Lung (tissue), 12 donors: ENCODE data around the gene CSF1. TPM values are rescaled to one million over a fixed set of nuclear protein-coding genes. Genes with fewer than 3 reads are reported as not detected.

Experiments
- ATAC-seq: fragments of 200-7000 bp; cut with Tn5 transposase; one replicate; pipeline ENCODE4 v1.9.1; 2020; ENCODE audit warnings: moderate number of reproducible peaks; ENCODE audit not compliant: insufficient read depth, low FRiP score
- DNase-seq, 3 donors: peaks; one replicate each; pipeline ENCODE4 v3.0.0-alpha.2; 2013 to 2017
- H3K27ac ChIP-seq, 2 donors: one replicate each; pipeline ENCODE4 v1.5.1; 2013; ENCODE audit warnings: mild to moderate bottlenecking in 2 of 2, moderate library complexity in 2 of 2, control low read depth in 1 of 2, inconsistent platforms in 1 of 2, low read depth in 1 of 2, low read length in 1 of 2
- H3K27me3 ChIP-seq, 3 donors: one replicate each; pipeline ENCODE4 v1.5.1; 2013; ENCODE audit warnings: low read length in 2 of 3; ENCODE audit not compliant: control insufficient read depth in 3 of 3, insufficient read depth in 3 of 3
- H3K36me3 ChIP-seq, 4 donors: one replicate each; pipeline ENCODE4 v1.5.1; 2013; ENCODE audit warnings: low read length in 4 of 4, mild to moderate bottlenecking in 1 of 4, moderate library complexity in 1 of 4; ENCODE audit not compliant: control insufficient read depth in 4 of 4, insufficient read depth in 4 of 4
- H3K4me1 ChIP-seq, 5 donors: one replicate each; pipeline ENCODE4 v1.5.1; 2013; ENCODE audit warnings: low read length in 5 of 5, mild to moderate bottlenecking in 2 of 5, moderate library complexity in 1 of 5; ENCODE audit not compliant: control insufficient read depth in 5 of 5, insufficient read depth in 5 of 5
- H3K4me3 ChIP-seq: one replicate; pipeline ENCODE4 v1.5.1; 2013; ENCODE audit warnings: mild to moderate bottlenecking, control low read depth, moderate library complexity
- H3K9ac ChIP-seq, 2 donors: one replicate each; pipeline ENCODE4 v1.5.1; 2013; ENCODE audit warnings: low read length in 2 of 2, control low read depth in 1 of 2; ENCODE audit not compliant: insufficient read depth in 1 of 2
- H3K9me3 ChIP-seq, 4 donors: one replicate each; pipeline ENCODE4 v1.5.1; 2013; ENCODE audit warnings: low read length in 3 of 4, mild to moderate bottlenecking in 1 of 4, moderate library complexity in 1 of 4; ENCODE audit not compliant: control insufficient read depth in 4 of 4, insufficient read depth in 3 of 4
- WGBS, 2 donors: extraction: QIAGEN DNeasy Blood & Tissue Kit; methylation state at CpG; one replicate each; pipeline ENCODE4 v1.1.7; 2013; 5-methylcytosine and 5-hydroxymethylcytosine counted together
- polyA plus RNA-seq, 2 donors: library from polyadenylated mRNA; stranded (reverse); fragments of 200-250 nt; gene quantifications; one replicate each; pipeline ENCODE4 v1.2.1, GENCODE V29; 2013
- total RNA-seq, 2 donors: library from RNA; depleted of rRNA in 1 of 2; stranded (reverse); fragments of >200 nt in 1 of 2; gene quantifications; one replicate each; pipeline ENCODE4 v1.2.1, GENCODE V29; 2014 to 2021
- TF ChIP-seq, protein P1 (sequence below): IDR thresholded peaks from 2 replicates; pipeline ENCODE4 v1.5.1; 2012; ENCODE audit warnings: mild to moderate bottlenecking; ENCODE audit errors: control extremely low read depth, extremely low read depth
- donor health status: control.
- donor health status: control.
- donor health status: Bipolar disorder and iron deficiency.
- donor health status: healthy.
- donor health status: DM: yes; HTN: yes; CAD: no.

The CSF1 gene
- total and polyA plus RNA-seq, 4 donors: 13.5 to 65.3 (median 28.5) TPM

DNA sequence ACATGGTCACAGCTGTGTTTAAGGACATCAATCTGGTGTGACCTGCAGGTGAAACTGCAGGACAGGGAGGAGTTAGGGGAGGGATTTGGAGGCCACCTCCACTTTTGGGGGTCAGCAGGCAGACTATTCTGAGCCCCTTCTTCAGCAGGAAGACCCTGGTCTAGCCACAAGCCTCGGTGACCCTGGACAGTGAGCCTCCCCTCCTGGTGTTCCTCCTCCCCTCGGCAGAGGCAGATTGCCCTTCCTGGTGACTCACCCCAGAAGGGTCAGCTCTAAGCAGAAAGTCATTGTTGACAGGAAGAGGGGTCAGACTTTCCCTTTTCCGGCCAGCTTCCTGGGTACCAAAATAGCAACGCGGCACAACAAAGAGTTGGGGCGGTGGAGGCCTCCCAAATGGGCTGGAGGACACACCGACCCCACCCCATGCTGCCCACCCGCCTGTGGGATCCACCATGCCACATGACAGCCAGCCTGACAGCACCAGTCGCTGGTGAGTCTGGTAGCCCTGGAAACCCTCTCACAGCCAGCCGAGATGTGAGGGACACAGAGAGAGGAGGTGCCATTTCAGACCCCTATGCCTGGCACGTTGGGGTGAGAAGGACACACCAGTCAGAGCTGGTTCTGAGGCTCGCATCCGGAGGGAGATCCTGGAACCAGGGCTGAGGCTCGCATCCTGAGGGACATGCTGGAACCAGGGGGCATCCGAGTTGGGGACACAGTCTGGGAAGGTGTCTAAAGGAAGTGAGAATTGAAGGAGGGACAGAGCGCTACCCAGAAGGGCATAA, 14.7 kb upstream of the CSF1 start:
- TF ChIP-seq, protein P1, sequence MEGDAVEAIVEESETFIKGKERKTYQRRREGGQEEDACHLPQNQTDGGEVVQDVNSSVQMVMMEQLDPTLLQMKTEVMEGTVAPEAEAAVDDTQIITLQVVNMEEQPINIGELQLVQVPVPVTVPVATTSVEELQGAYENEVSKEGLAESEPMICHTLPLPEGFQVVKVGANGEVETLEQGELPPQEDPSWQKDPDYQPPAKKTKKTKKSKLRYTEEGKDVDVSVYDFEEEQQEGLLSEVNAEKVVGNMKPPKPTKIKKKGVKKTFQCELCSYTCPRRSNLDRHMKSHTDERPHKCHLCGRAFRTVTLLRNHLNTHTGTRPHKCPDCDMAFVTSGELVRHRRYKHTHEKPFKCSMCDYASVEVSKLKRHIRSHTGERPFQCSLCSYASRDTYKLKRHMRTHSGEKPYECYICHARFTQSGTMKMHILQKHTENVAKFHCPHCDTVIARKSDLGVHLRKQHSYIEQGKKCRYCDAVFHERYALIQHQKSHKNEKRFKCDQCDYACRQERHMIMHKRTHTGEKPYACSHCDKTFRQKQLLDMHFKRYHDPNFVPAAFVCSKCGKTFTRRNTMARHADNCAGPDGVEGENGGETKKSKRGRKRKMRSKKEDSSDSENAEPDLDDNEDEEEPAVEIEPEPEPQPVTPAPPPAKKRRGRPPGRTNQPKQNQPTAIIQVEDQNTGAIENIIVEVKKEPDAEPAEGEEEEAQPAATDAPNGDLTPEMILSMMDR: no peak
- H3K36me3 ChIP-seq: no peaks in the 10 kb centered on the region
- peaks cover 0 to 33% (median 8%) of the 10 kb centered on the region in 5 donors for H3K4me1 ChIP-seq
- peak; percentile 26 to 67 (median 40) for DNase-seq
- H3K9ac ChIP-seq: no peak overlapping the region
- peak overlapping the region; percentile 5 to 43 for H3K27ac ChIP-seq
- H3K9me3 ChIP-seq: no peaks in the 10 kb centered on the region
- ATAC-seq: peak; percentile 48
- no peaks in the 10 kb centered on the region for H3K27me3 ChIP-seq
- WGBS, 2 donors: 48 to 51% methylated on average over 16 of the region's 16 CpGs
- H3K4me3 ChIP-seq: no peak overlapping the region

DNA sequence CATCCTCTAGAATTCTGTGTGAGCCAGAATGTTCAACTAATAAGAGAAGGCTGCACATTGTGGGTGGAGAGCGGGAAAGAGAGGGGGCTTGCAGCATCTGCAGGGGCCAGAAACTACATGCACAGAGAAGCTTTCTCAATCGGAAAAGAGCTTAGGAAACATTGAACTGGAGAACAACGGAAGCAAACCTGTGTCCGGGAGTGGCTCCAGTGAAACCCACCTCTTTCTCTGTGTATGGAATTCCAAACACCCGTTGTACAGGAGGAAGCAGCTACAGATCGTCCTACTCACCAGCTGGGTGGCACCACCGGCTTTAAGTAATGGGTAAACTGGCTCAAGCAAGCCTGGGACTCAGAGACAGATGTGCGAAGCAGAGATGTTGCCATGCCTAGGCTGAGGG, 14.0 kb upstream of the CSF1 start:
- 64 to 65% methylated on average over 8 of the region's 8 CpGs for WGBS, 2 donors
- no peak for ATAC-seq
- no peak overlapping the region for H3K4me3 ChIP-seq
- DNase-seq: no peak
- no peaks in the 10 kb centered on the region for H3K9me3 ChIP-seq
- TF ChIP-seq, protein P1: no peak
- peak overlapping the region in 1 of 2 donors; percentile 43 for H3K27ac ChIP-seq
- H3K4me1 ChIP-seq: peaks cover 0 to 33% (median 8%) of the 10 kb centered on the region in 5 donors
- no peaks in the 10 kb centered on the region for H3K27me3 ChIP-seq
- no peak overlapping the region for H3K9ac ChIP-seq
- H3K36me3 ChIP-seq: no peaks in the 10 kb centered on the region

DNA sequence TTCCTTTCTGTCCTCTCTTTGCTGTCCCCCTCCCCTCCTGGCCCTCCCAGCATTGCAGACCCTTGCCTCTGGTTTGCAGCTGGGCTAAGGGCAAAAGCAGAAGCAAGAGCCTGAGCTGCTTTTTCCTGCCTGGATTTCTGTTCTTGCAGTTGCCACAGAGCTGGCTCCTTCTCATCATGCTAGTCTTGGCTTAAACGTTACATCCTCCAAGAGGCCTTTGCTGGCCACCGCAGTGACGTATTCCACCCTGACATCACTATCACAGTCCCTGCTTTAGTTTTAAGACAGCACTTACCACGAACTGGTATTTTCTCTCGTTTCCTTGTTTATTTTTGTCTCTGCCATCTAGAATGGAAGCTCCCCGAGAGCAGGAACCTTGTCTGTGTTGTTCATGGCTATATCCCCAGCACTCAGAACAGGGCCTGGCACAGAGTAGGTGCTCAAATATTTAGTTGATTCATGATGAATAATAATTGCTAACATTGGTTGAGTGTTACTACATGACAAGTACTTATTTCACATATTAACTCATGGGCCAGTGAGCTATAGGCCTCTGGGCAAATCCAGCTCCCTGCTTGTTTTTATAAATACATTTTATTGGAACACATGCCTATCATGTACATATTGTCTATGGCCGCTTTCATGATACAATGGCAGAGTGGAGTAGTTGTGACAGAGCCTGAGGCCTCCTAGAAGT, 13.2 kb upstream of the CSF1 start:
- 64 to 69% methylated on average over 7 of the region's 7 CpGs for WGBS, 2 donors
- DNase-seq (no peak), ATAC-seq (no peak)
- no peak overlapping the region for H3K4me3 ChIP-seq
- TF ChIP-seq, protein P1: no peak
- H3K9ac ChIP-seq: no peak overlapping the region
- H3K27ac ChIP-seq: no peak overlapping the region
- no peaks in the 10 kb centered on the region for H3K27me3 ChIP-seq
- peaks cover 0 to 27% (median 1%) of the 10 kb centered on the region in 5 donors for H3K4me1 ChIP-seq
- H3K9me3 ChIP-seq: no peaks in the 10 kb centered on the region
- no peaks in the 10 kb centered on the region for H3K36me3 ChIP-seq
